Activated CD8-positive, alpha-beta T cell treated with anti-CD3 and anti-CD28 coated beads for 36 hours (primary cell): ENCODE data around the gene ERCC6. TPM values are rescaled to one million over a fixed set of nuclear protein-coding genes. Genes with fewer than 3 reads are reported as not detected.

Experiments
- ATAC-seq: fragments of 200-7000 bp; cut with Tn5 transposase; one replicate; pipeline ENCODE4 v1.10.0; 2021; ENCODE audit warnings: mild to moderate bottlenecking, moderate library complexity
- CTCF ChIA-PET: fragments of 350-600 bp; sonication (Branson Sonifier 250); formaldehyde crosslinking; loops from one replicate; lab custom pipeline; 2021; ENCODE audit warnings: antibody characterized with exemption; lab: Charles Lee
- POLR2A ChIA-PET: fragments of 350-600 bp; sonication (Branson Sonifier 250); formaldehyde crosslinking; loops from one replicate; lab custom pipeline; 2021; ENCODE audit warnings: antibody characterized with exemption; lab: Charles Lee
- DNase-seq: peaks from one replicate; pipeline ENCODE4 v3.0.0-alpha.2; 2020
- H3K27ac Mint-ChIP-seq: one replicate; pipeline ENCODE4 v1.8.0; 2021; ENCODE audit warnings: mild to moderate bottlenecking, mixed read lengths
- H3K27me3 Mint-ChIP-seq: one replicate; pipeline ENCODE4 v1.8.0; 2021; ENCODE audit warnings: mixed read lengths
- H3K36me3 Mint-ChIP-seq: one replicate; pipeline ENCODE4 v1.8.0; 2021; ENCODE audit warnings: low read depth, mixed read lengths
- H3K4me1 Mint-ChIP-seq: one replicate; pipeline ENCODE4 v1.8.0; 2021; ENCODE audit warnings: low read depth, mixed read lengths
- H3K4me3 Mint-ChIP-seq: one replicate; pipeline ENCODE4 v1.8.0; 2021; ENCODE audit warnings: mild to moderate bottlenecking, moderate library complexity, mixed read lengths
- H3K9me3 Mint-ChIP-seq: one replicate; pipeline ENCODE4 v1.8.0; 2021; ENCODE audit warnings: mixed read lengths
- CTCF ChIP-seq: fragments of 200-600 bp; IDR thresholded peaks from one replicate; pipeline ENCODE4 v1.8.0; 2022; ENCODE audit warnings: antibody characterized with exemption, mild to moderate bottlenecking
- intact Hi-C: fragments of 100-400 bp; cut with micrococcal nuclease; formaldehyde crosslinking; loops from one replicate; pipeline ENCODE4 v1.10.0; 2022
- total RNA-seq, 2 experiments: library from RNA; stranded (reverse); gene quantifications; one replicate each; pipeline ENCODE4 v1.2.3, GENCODE V29; 2021

ERCC6 gene
- total RNA-seq, 2 experiments from 2014 or later = 19.1 to 21.8 TPM

- intact Hi-C loops = no loop called here
- ChIA-PET POLR2A (no interaction called here), CTCF (no interaction called here)
- DNase-seq (no peak), ATAC-seq (no peak)
- H3K27me3 Mint-ChIP-seq = peaks cover 14% of the 10 kb centered on the region
- peaks cover 23% of the 10 kb centered on the region for H3K4me1 Mint-ChIP-seq
- no peak overlapping the region for H3K4me3 Mint-ChIP-seq
- H3K9me3 Mint-ChIP-seq = no peaks in the 10 kb centered on the region
- H3K27ac Mint-ChIP-seq = no peak overlapping the region
- no peak for TF ChIP-seq CTCF
- H3K36me3 Mint-ChIP-seq = peaks cover 20% of the 10 kb centered on the region
Measured at GRCh38 chr10:49504528-49504927, 34.4 kb downstream of the ERCC6 start.

- Mint-ChIP-seq H3K4me1 (peaks cover 3% of the 10 kb centered on the region), H3K4me3 (no peak overlapping the region), H3K27ac (no peak overlapping the region), H3K36me3 (peaks cover 26% of the 10 kb centered on the region), H3K9me3 (no peaks in the 10 kb centered on the region), H3K27me3 (peaks cover 10% of the 10 kb centered on the region)
- ATAC-seq = no peak
- intact Hi-C loops = no loop called here
- DNase-seq = no peak
- ChIA-PET CTCF (interaction anchor here (1.2 to 3.5 kb wide), 3 partner anchors 10 to 95 kb away, joined by 3 to 17 read pairs (median 7); no protein-coding TSS in a partner anchor), POLR2A (no interaction called here)
- no peak for TF ChIP-seq CTCF
Measured at GRCh38 chr10:49502358-49502757, 36.6 kb downstream of the ERCC6 start.

- no peak for TF ChIP-seq CTCF
- Mint-ChIP-seq H3K27me3 (no peaks in the 10 kb centered on the region), H3K36me3 (peaks cover 20% of the 10 kb centered on the region), H3K4me1 (no peaks in the 10 kb centered on the region), H3K27ac (no peak overlapping the region), H3K4me3 (no peak overlapping the region), H3K9me3 (no peaks in the 10 kb centered on the region)
- ATAC-seq (no peak), DNase-seq (no peak)
- POLR2A ChIA-PET = interaction anchor here (0.7 kb wide), 1 partner anchor 18 kb away, joined by 3 read pairs; no protein-coding TSS in a partner anchor
- CTCF ChIA-PET = interaction anchor here (1.2 to 3.5 kb wide), 4 partner anchors 12 to 843 kb away, joined by 3 to 17 read pairs (median 7); no protein-coding TSS in a partner anchor
- intact Hi-C loops = no loop called here
Measured at GRCh38 chr10:49500412-49500811, 38.5 kb downstream of the ERCC6 start.

- H3K27me3 Mint-ChIP-seq = no peaks in the 10 kb centered on the region
- TF ChIP-seq CTCF = no peak
- no peak for DNase-seq
- intact Hi-C loops = no loop called here
- H3K4me1 Mint-ChIP-seq = no peaks in the 10 kb centered on the region
- H3K27ac Mint-ChIP-seq = no peak overlapping the region
- ChIA-PET CTCF (interaction anchor here (0.9 to 3.5 kb wide), 4 partner anchors 13 to 95 kb away, joined by 3 to 17 read pairs (median 6); no protein-coding TSS in a partner anchor), POLR2A (no interaction called here)
- no peak for ATAC-seq
- no peaks in the 10 kb centered on the region for H3K9me3 Mint-ChIP-seq
- no peak overlapping the region for H3K4me3 Mint-ChIP-seq
- peaks cover 16% of the 10 kb centered on the region for H3K36me3 Mint-ChIP-seq
Measured at GRCh38 chr10:49499305-49499851, 39.5 kb downstream of the ERCC6 start.

GRCh38 chr10:49498425-49498824, 40.5 kb downstream of the ERCC6 start:
- no peaks in the 10 kb centered on the region for H3K4me1 Mint-ChIP-seq
- ChIA-PET CTCF (interaction anchor here (0.9 kb wide), 1 partner anchor 91 kb away, joined by 3 read pairs; no protein-coding TSS in a partner anchor), POLR2A (no interaction called here)
- no peak for ATAC-seq
- TF ChIP-seq CTCF = no peak
- intact Hi-C loops = no loop called here
- no peak overlapping the region for H3K4me3 Mint-ChIP-seq
- no peaks in the 10 kb centered on the region for H3K9me3 Mint-ChIP-seq
- DNase-seq = no peak
- no peak overlapping the region for H3K27ac Mint-ChIP-seq
- H3K27me3 Mint-ChIP-seq = no peaks in the 10 kb centered on the region
- peaks cover 16% of the 10 kb centered on the region for H3K36me3 Mint-ChIP-seq
